ENCODE measurements around the gene HMGB1.
"Not testable (repeated sequence)": the region's sequence is repeated elsewhere in the genome, so short reads cannot be mapped to it uniquely, and the experiment has no call there.

The HMGB1 gene

GRCh38 chr13:30457306-30457891 lies 8.3 kb downstream of the HMGB1 start:
- DNase-seq (ENCODE audit: low spot score), result no peak
- H3K4me3 ChIP-seq, result no peak overlapping the region
- H3K27ac ChIP-seq, result no peak overlapping the region
- no peak for TF ChIP-seq CTCF (IDR thresholded peaks at IDR 0.05)

- Histone ChIP-seq H3K27ac (peak overlapping the region in 1 of 2 donors; percentile 42), H3K4me3 (no peak overlapping the region)
- TF ChIP-seq CTCF (IDR thresholded peaks at IDR 0.05), result no peak
- no peak for DNase-seq (ENCODE audit: low spot score)
Observed at GRCh38 chr13:30456290-30456689, 9.4 kb downstream of the HMGB1 start.

- Histone ChIP-seq H3K27ac (no peak overlapping the region), H3K4me3 (no peak overlapping the region)
- TF ChIP-seq CTCF (IDR thresholded peaks at IDR 0.05), result no peak
- no peak for DNase-seq (ENCODE audit: low spot score)
Observed at GRCh38 chr13:30454991-30455390, 10.7 kb downstream of the HMGB1 start.

GRCh38 chr13:30453727-30454126 lies 12.0 kb downstream of the HMGB1 start:
- no peak for TF ChIP-seq CTCF (IDR thresholded peaks at IDR 0.05)

GRCh38 chr13:30451476-30451875 lies 14.3 kb downstream of the HMGB1 start:
- DNase-seq (ENCODE audit: low spot score); H3K27ac ChIP-seq; H3K4me3 ChIP-seq: not testable (repeated sequence)

More at GRCh38 chr13:30453727-30454126, 12.0 kb downstream of the HMGB1 start:
- Histone ChIP-seq H3K27ac (no peak overlapping the region), H3K4me3 (no peak overlapping the region)
- no peak for DNase-seq (ENCODE audit: low spot score)

- Histone ChIP-seq H3K4me3 (no peak overlapping the region), H3K27ac (no peak overlapping the region)
- TF ChIP-seq CTCF (IDR thresholded peaks at IDR 0.05), result no peak
- no peak for DNase-seq (ENCODE audit: low spot score)
Observed at GRCh38 chr13:30450066-30450465, 15.7 kb downstream of the HMGB1 start.

GRCh38 chr13:30448441-30448840 lies 17.3 kb downstream of the HMGB1 start:
- H3K27ac ChIP-seq, result no peak overlapping the region
- no peak for TF ChIP-seq CTCF (IDR thresholded peaks at IDR 0.05)
- no peak for DNase-seq (ENCODE audit: low spot score)
- H3K4me3 ChIP-seq, result no peak overlapping the region

- no peak for DNase-seq (ENCODE audit: low spot score)
- peak overlapping the region; percentile 70 for H3K4me3 ChIP-seq
- TF ChIP-seq CTCF (IDR thresholded peaks at IDR 0.05), result no peak
- peak overlapping the region; percentile 63 to 84 for H3K27ac ChIP-seq
Observed at GRCh38 chr13:30446126-30446500, 19.6 kb downstream of the HMGB1 start.
